WTC11 (cell line): ENCODE results near the gene CEMIP. TPM values are rescaled to one million over a fixed set of nuclear protein-coding genes. Genes with fewer than 3 reads are reported as not detected.

ENCODE experiments used
- ATAC-seq: fragments of 200-7000 bp; cut with Tn5 transposase; 2 replicates; pipeline ENCODE4 v1.10.0; 2021; ENCODE audit warnings: mild to moderate bottlenecking, moderate library complexity
- CTCF ChIA-PET: fragments of 300-600 bp; sonication (Branson Sonifier 250); formaldehyde crosslinking; loops from one replicate; lab custom pipeline; 2021; ENCODE audit warnings: antibody characterized with exemption; lab: Charles Lee
- POLR2A ChIA-PET: fragments of 350-600 bp; sonication (Branson Sonifier 250); formaldehyde crosslinking; loops from one replicate; lab custom pipeline; 2021; ENCODE audit warnings: antibody characterized with exemption; lab: Charles Lee
- DNase-seq: peaks from one replicate; pipeline ENCODE4 v3.0.0; 2021; ENCODE audit warnings: low spot score
- H3K27ac Mint-ChIP-seq: 2 replicates; pipeline ENCODE4 v1.8.0; 2021; ENCODE audit warnings: mixed read lengths
- H3K27me3 Mint-ChIP-seq: 2 replicates; pipeline ENCODE4 v1.8.0; 2021; ENCODE audit warnings: low read depth, mild to moderate bottlenecking, moderate library complexity, mixed read lengths
- H3K36me3 Mint-ChIP-seq: 2 replicates; pipeline ENCODE4 v1.8.0; 2021; ENCODE audit warnings: mixed read lengths
- H3K4me1 Mint-ChIP-seq: 2 replicates; pipeline ENCODE4 v1.8.0; 2022; ENCODE audit warnings: mixed read lengths
- H3K4me3 Mint-ChIP-seq: 2 replicates; pipeline ENCODE4 v1.8.0; 2021; ENCODE audit warnings: mild to moderate bottlenecking, moderate library complexity, mixed read lengths
- H3K9me3 Mint-ChIP-seq: 2 replicates; pipeline ENCODE4 v1.8.0; 2021; ENCODE audit warnings: mixed read lengths
- CREB1 ChIP-seq: sonication (generic); formaldehyde crosslinking; IDR thresholded peaks from 2 replicates; pipeline ENCODE4 v1.8.0; 2023; ENCODE audit warnings: mild to moderate bottlenecking, missing genetic modification reagents
- EMX1 ChIP-seq: fragments of 250-450 bp; sonication (Bioruptor Pico); IDR thresholded peaks from 2 replicates; pipeline ENCODE4 v1.8.0; 2021; ENCODE audit warnings: mild to moderate bottlenecking
- FOXJ3 ChIP-seq: sonication (generic); formaldehyde crosslinking; IDR thresholded peaks from 2 replicates; pipeline ENCODE4 v1.9.0; 2021; ENCODE audit warnings: missing genetic modification reagents, mild to moderate bottlenecking, borderline replicate concordance
- FOXP1 ChIP-seq: sonication (generic); formaldehyde crosslinking; IDR thresholded peaks from 2 replicates; pipeline ENCODE4 v1.8.0; 2022; ENCODE audit warnings: missing genetic modification reagents, mild to moderate bottlenecking, moderate library complexity, borderline replicate concordance
- JUN ChIP-seq: sonication (generic); formaldehyde crosslinking; IDR thresholded peaks from 2 replicates; pipeline ENCODE4 v1.8.0; 2023; ENCODE audit warnings: mild to moderate bottlenecking, missing genetic modification reagents
- KAT7 ChIP-seq: sonication (generic); formaldehyde crosslinking; IDR thresholded peaks from 2 replicates; pipeline ENCODE4 v1.8.1; 2023; ENCODE audit warnings: missing genetic modification reagents, mild to moderate bottlenecking, borderline replicate concordance
- NR1H2 ChIP-seq: sonication (generic); formaldehyde crosslinking; IDR thresholded peaks from 2 replicates; pipeline ENCODE4 v1.9.0; 2021; ENCODE audit warnings: mild to moderate bottlenecking, moderate library complexity, missing genetic modification reagents
- SMAD4 ChIP-seq: sonication (generic); formaldehyde crosslinking; IDR thresholded peaks from 2 replicates; pipeline ENCODE4 v1.8.0; 2022; ENCODE audit warnings: mild to moderate bottlenecking, missing genetic modification reagents
- SOX15 ChIP-seq: fragments of 250-450 bp; sonication (Bioruptor Pico); IDR thresholded peaks from 2 replicates; pipeline ENCODE4 v1.9.0; 2021; ENCODE audit warnings: mild to moderate bottlenecking
- TEAD4 ChIP-seq: sonication (generic); formaldehyde crosslinking; IDR thresholded peaks from 2 replicates; pipeline ENCODE4 v1.8.0; 2022; ENCODE audit warnings: mild to moderate bottlenecking, missing genetic modification reagents
- ZNF138 ChIP-seq: sonication (generic); formaldehyde crosslinking; conservative IDR thresholded peaks from 2 replicates; pipeline ENCODE4 v1.8.1; 2022; ENCODE audit warnings: mild to moderate bottlenecking, moderate library complexity, missing genetic modification reagents
- ZNF396 ChIP-seq: fragments of 250-450 bp; sonication (Bioruptor Pico); IDR thresholded peaks from 2 replicates; pipeline ENCODE4 v1.8.0; 2021; ENCODE audit warnings: mild to moderate bottlenecking, moderate library complexity, borderline replicate concordance
- ZNF423 ChIP-seq: fragments of 250-450 bp; sonication (Bioruptor Pico); IDR thresholded peaks from 2 replicates; pipeline ENCODE4 v2.1.2; 2022; ENCODE audit warnings: mild to moderate bottlenecking, moderate library complexity
- ZNF671 ChIP-seq: fragments of 250-450 bp; sonication (Bioruptor Pico); IDR thresholded peaks from 2 replicates; pipeline ENCODE4 v1.8.0; 2021; ENCODE audit warnings: mild to moderate bottlenecking
- total RNA-seq: library from RNA; stranded (reverse); gene quantifications from 3 replicates; pipeline ENCODE4 v1.2.3, GENCODE V29; 2021
- TF ChIP-seq, protein P1 (sequence below): sonication (generic); formaldehyde crosslinking; IDR thresholded peaks from 2 replicates; pipeline ENCODE4 v1.8.1; 2023; ENCODE audit warnings: mild to moderate bottlenecking, missing genetic modification reagents, borderline replicate concordance
- TF ChIP-seq, protein P2 (sequence below): fragments of 250-450 bp; sonication (Bioruptor Pico); IDR thresholded peaks from 2 replicates; pipeline ENCODE4 v2.1.2; 2022; ENCODE audit warnings: mild to moderate bottlenecking, moderate library complexity
- TF ChIP-seq, protein P3 (sequence below): fragments of 250-450 bp; sonication (Bioruptor Pico); IDR thresholded peaks from 2 replicates; pipeline ENCODE4 v1.9.0; 2021; ENCODE audit warnings: moderate library complexity, mild to moderate bottlenecking, inconsistent platforms, borderline replicate concordance
- TF ChIP-seq, protein P4 (sequence below): sonication (generic); formaldehyde crosslinking; IDR thresholded peaks from 2 replicates; pipeline ENCODE4 v1.8.1; 2022; ENCODE audit warnings: missing genetic modification reagents, borderline replicate concordance
- TF ChIP-seq, protein P5 (sequence below): sonication (generic); formaldehyde crosslinking; IDR thresholded peaks from 2 replicates; pipeline ENCODE4 v1.8.0; 2022; ENCODE audit warnings: mild to moderate bottlenecking, missing genetic modification reagents
- TF ChIP-seq, protein P6 (sequence below): sonication (generic); formaldehyde crosslinking; IDR thresholded peaks from 2 replicates; pipeline ENCODE4 v1.8.0; 2022; ENCODE audit warnings: mild to moderate bottlenecking, missing genetic modification reagents
- TF ChIP-seq, protein P7 (sequence below): sonication (generic); formaldehyde crosslinking; IDR thresholded peaks from 2 replicates; pipeline ENCODE4 v1.8.1; 2023; ENCODE audit warnings: mild to moderate bottlenecking, missing genetic modification reagents, moderate library complexity
- TF ChIP-seq, protein P8 (sequence below): sonication (generic); formaldehyde crosslinking; IDR thresholded peaks from 2 replicates; pipeline ENCODE4 v1.8.0; 2023; ENCODE audit warnings: mild to moderate bottlenecking, missing genetic modification reagents

CEMIP gene
- total RNA-seq, 1 experiment from 2014 or later: 0.87 TPM

DNA sequence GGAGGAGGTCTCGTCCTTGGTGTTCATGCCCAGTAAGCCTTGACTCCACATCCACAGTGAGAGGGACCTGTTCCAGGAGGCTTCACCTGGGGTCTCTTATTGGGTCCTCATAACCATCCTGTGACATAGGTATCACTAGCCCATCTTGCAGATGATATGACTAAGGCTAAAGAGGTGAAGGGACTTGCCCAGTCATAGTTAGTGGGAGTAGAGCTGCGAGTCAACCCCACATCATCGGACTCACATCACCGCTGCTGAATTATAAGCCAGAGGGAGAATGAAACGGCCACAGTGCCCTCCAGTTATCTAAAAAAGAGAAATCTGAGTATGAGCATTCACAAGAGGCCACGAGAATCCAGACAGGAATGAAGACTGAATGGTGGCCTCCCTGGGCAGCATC, 144.5 kb downstream of the CEMIP start:
- no peak for DNase-seq
- Mint-ChIP-seq H3K4me1 (no peaks in the 10 kb centered on the region), H3K4me3 (no peak overlapping the region), H3K27me3 (no peaks in the 10 kb centered on the region), H3K27ac (no peak overlapping the region), H3K36me3 (no peaks in the 10 kb centered on the region), H3K9me3 (no peaks in the 10 kb centered on the region)
- CTCF ChIA-PET: no interaction called here
- no peak for ATAC-seq
- POLR2A ChIA-PET: no interaction called here
- TF ChIP-seq CREB1 (CRISPR knock-in tag) (no peak), FOXJ3 (CRISPR knock-in tag) (no peak), ZNF671 (CRISPR knock-in tag) (no peak), NR1H2 (CRISPR knock-in tag) (no peak), TEAD4 (CRISPR knock-in tag) (no peak), ZNF423 (CRISPR knock-in tag) (no peak), SMAD4 (CRISPR knock-in tag) (no peak), FOXP1 (CRISPR knock-in tag) (no peak)
- TF ChIP-seq, protein P1, sequence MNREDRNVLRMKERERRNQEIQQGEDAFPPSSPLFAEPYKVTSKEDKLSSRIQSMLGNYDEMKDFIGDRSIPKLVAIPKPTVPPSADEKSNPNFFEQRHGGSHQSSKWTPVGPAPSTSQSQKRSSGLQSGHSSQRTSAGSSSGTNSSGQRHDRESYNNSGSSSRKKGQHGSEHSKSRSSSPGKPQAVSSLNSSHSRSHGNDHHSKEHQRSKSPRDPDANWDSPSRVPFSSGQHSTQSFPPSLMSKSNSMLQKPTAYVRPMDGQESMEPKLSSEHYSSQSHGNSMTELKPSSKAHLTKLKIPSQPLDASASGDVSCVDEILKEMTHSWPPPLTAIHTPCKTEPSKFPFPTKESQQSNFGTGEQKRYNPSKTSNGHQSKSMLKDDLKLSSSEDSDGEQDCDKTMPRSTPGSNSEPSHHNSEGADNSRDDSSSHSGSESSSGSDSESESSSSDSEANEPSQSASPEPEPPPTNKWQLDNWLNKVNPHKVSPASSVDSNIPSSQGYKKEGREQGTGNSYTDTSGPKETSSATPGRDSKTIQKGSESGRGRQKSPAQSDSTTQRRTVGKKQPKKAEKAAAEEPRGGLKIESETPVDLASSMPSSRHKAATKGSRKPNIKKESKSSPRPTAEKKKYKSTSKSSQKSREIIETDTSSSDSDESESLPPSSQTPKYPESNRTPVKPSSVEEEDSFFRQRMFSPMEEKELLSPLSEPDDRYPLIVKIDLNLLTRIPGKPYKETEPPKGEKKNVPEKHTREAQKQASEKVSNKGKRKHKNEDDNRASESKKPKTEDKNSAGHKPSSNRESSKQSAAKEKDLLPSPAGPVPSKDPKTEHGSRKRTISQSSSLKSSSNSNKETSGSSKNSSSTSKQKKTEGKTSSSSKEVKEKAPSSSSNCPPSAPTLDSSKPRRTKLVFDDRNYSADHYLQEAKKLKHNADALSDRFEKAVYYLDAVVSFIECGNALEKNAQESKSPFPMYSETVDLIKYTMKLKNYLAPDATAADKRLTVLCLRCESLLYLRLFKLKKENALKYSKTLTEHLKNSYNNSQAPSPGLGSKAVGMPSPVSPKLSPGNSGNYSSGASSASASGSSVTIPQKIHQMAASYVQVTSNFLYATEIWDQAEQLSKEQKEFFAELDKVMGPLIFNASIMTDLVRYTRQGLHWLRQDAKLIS: no peak
- TF ChIP-seq, protein P2, sequence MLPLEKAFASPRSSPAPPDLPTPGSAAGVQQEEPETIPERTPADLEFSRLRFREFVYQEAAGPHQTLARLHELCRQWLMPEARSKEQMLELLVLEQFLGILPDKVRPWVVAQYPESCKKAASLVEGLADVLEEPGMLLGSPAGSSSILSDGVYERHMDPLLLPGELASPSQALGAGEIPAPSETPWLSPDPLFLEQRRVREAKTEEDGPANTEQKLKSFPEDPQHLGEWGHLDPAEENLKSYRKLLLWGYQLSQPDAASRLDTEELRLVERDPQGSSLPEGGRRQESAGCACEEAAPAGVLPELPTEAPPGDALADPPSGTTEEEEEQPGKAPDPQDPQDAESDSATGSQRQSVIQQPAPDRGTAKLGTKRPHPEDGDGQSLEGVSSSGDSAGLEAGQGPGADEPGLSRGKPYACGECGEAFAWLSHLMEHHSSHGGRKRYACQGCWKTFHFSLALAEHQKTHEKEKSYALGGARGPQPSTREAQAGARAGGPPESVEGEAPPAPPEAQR (CRISPR knock-in tag): no peak
- TF ChIP-seq, protein P3, sequence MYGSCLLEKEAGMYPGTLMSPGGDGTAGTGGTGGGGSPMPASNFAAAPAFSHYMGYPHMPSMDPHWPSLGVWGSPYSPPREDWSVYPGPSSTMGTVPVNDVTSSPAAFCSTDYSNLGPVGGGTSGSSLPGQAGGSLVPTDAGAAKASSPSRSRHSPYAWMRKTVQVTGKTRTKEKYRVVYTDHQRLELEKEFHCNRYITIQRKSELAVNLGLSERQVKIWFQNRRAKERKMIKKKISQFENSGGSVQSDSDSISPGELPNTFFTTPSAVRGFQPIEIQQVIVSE (CRISPR knock-in tag): no peak
- TF ChIP-seq, protein P4, sequence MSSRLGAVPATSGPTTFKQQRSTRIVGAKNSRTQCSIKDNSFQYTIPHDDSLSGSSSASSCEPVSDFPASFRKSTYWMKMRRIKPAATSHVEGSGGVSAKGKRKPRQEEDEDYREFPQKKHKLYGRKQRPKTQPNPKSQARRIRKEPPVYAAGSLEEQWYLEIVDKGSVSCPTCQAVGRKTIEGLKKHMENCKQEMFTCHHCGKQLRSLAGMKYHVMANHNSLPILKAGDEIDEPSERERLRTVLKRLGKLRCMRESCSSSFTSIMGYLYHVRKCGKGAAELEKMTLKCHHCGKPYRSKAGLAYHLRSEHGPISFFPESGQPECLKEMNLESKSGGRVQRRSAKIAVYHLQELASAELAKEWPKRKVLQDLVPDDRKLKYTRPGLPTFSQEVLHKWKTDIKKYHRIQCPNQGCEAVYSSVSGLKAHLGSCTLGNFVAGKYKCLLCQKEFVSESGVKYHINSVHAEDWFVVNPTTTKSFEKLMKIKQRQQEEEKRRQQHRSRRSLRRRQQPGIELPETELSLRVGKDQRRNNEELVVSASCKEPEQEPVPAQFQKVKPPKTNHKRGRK: no peak
- TF ChIP-seq, protein P5, sequence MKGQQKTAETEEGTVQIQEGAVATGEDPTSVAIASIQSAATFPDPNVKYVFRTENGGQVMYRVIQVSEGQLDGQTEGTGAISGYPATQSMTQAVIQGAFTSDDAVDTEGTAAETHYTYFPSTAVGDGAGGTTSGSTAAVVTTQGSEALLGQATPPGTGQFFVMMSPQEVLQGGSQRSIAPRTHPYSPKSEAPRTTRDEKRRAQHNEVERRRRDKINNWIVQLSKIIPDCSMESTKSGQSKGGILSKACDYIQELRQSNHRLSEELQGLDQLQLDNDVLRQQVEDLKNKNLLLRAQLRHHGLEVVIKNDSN: no peak

DNA sequence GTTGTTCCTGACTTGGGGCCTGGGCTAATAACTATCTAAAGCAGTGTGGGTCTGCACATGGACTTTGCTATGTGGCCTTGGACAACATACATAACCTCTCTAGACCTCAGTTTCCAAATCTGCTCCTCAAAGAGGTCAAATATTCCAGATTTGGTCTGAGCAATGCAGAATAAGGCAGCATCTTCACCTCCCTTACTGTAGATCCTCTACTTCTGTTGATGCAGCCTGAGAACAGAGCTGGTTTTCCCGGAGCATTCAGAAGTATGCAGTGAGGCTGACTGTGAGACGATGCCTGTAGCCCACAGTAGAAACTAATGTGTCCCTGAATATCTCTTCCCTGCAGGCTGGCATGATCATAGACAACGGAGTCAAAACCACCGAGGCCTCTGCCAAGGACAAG, 145.1 kb downstream of the CEMIP start:
- Mint-ChIP-seq H3K36me3 (no peaks in the 10 kb centered on the region), H3K4me1 (no peaks in the 10 kb centered on the region), H3K4me3 (no peak overlapping the region), H3K9me3 (no peaks in the 10 kb centered on the region), H3K27ac (no peak overlapping the region), H3K27me3 (no peaks in the 10 kb centered on the region)
- CTCF ChIA-PET: no interaction called here
- ATAC-seq: no peak
- TF ChIP-seq, protein P6, sequence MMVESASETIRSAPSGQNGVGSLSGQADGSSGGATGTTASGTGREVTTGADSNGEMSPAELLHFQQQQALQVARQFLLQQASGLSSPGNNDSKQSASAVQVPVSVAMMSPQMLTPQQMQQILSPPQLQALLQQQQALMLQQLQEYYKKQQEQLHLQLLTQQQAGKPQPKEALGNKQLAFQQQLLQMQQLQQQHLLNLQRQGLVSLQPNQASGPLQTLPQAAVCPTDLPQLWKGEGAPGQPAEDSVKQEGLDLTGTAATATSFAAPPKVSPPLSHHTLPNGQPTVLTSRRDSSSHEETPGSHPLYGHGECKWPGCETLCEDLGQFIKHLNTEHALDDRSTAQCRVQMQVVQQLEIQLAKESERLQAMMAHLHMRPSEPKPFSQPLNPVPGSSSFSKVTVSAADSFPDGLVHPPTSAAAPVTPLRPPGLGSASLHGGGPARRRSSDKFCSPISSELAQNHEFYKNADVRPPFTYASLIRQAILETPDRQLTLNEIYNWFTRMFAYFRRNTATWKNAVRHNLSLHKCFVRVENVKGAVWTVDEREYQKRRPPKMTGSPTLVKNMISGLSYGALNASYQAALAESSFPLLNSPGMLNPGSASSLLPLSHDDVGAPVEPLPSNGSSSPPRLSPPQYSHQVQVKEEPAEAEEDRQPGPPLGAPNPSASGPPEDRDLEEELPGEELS (CRISPR knock-in tag): no peak
- TF ChIP-seq, protein P7, sequence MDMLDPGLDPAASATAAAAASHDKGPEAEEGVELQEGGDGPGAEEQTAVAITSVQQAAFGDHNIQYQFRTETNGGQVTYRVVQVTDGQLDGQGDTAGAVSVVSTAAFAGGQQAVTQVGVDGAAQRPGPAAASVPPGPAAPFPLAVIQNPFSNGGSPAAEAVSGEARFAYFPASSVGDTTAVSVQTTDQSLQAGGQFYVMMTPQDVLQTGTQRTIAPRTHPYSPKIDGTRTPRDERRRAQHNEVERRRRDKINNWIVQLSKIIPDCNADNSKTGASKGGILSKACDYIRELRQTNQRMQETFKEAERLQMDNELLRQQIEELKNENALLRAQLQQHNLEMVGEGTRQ (CRISPR knock-in tag): no peak
- no peak for TF ChIP-seq CREB1 (CRISPR knock-in tag)
- TF ChIP-seq ZNF396 (CRISPR knock-in tag): no peak
- no peak for TF ChIP-seq EMX1 (CRISPR knock-in tag)
- no peak for TF ChIP-seq KAT7
- TF ChIP-seq SOX15: no peak
- no peak for TF ChIP-seq ZNF138 (CRISPR knock-in tag)
- no peak for TF ChIP-seq NR1H2 (CRISPR knock-in tag)
- no peak for TF ChIP-seq JUN
- TF ChIP-seq, protein P8, sequence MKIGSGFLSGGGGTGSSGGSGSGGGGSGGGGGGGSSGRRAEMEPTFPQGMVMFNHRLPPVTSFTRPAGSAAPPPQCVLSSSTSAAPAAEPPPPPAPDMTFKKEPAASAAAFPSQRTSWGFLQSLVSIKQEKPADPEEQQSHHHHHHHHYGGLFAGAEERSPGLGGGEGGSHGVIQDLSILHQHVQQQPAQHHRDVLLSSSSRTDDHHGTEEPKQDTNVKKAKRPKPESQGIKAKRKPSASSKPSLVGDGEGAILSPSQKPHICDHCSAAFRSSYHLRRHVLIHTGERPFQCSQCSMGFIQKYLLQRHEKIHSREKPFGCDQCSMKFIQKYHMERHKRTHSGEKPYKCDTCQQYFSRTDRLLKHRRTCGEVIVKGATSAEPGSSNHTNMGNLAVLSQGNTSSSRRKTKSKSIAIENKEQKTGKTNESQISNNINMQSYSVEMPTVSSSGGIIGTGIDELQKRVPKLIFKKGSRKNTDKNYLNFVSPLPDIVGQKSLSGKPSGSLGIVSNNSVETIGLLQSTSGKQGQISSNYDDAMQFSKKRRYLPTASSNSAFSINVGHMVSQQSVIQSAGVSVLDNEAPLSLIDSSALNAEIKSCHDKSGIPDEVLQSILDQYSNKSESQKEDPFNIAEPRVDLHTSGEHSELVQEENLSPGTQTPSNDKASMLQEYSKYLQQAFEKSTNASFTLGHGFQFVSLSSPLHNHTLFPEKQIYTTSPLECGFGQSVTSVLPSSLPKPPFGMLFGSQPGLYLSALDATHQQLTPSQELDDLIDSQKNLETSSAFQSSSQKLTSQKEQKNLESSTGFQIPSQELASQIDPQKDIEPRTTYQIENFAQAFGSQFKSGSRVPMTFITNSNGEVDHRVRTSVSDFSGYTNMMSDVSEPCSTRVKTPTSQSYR: no peak
- POLR2A ChIA-PET: no interaction called here
- DNase-seq: no peak
